B cell (primary cell): ENCODE data around the gene MAP1B. TPM values are rescaled to one million over a fixed set of nuclear protein-coding genes. Genes with fewer than 3 reads are reported as not detected.

Source experiments
- ATAC-seq: fragments of 200-7000 bp; cut with Tn5 transposase; one replicate; pipeline ENCODE4 v1.10.0; 2021; ENCODE audit warnings: low read depth, mild to moderate bottlenecking, moderate number of reproducible peaks, moderate library complexity
- CTCF ChIA-PET: fragments of 350-600 bp; sonication (Branson Sonifier 250); formaldehyde crosslinking; loops from one replicate; lab custom pipeline; 2021; ENCODE audit warnings: antibody characterized with exemption, inconsistent platforms; lab: Charles Lee
- POLR2A ChIA-PET: fragments of 350-600 bp; sonication (Branson Sonifier 250); formaldehyde crosslinking; loops from one replicate; lab custom pipeline; 2021; ENCODE audit warnings: antibody characterized with exemption; lab: Charles Lee
- DNase-seq: peaks from one replicate; pipeline ENCODE4 v3.0.0; 2013
- H2AFZ ChIP-seq: 2 replicates; pipeline ENCODE4 v1.6.1; 2012; ENCODE audit warnings: mild to moderate bottlenecking, low read depth, low read length; ENCODE audit not compliant: insufficient read depth, poor library complexity, severe bottlenecking
- H3K27ac ChIP-seq, 2 donors: 1 replicate in 1 of 2; 2 replicates in 1 of 2; pipeline ENCODE4 v1.5.1; 2012 to 2013; ENCODE audit warnings: low read length in 2 of 2, mild to moderate bottlenecking in 2 of 2, moderate library complexity in 1 of 2
- H3K27me3 ChIP-seq, 4 experiments: fragments of 200-600 bp in 1 of 4; sonication (generic) in 1 of 4; replicated peaks in 1 of 4; 1 replicate in 2 of 4; 2 replicates in 2 of 4; pipeline versions ENCODE4 v1.6.1 to v1.7.0; 2013 to 2016; ENCODE audit warnings: low read length in 3 of 4, mild to moderate bottlenecking in 2 of 4, mixed read lengths in 1 of 4, moderate library complexity in 1 of 4; ENCODE audit not compliant: insufficient read depth in 4 of 4, control insufficient read depth in 3 of 4; ENCODE audit errors: control extremely low read depth in 1 of 4
- H3K36me3 ChIP-seq, 2 experiments: replicated peaks in 1 of 2; 1 replicate in 1 of 2; 2 replicates in 1 of 2; pipeline versions ENCODE4 v1.6.1 to v1.7.1; 2013; ENCODE audit warnings: low read length in 1 of 2; ENCODE audit not compliant: insufficient read depth in 2 of 2, control insufficient read depth in 1 of 2; ENCODE audit errors: control extremely low read depth in 1 of 2, extremely low read depth in 1 of 2
- H3K4me1 ChIP-seq, 2 donors: fragments of 200-600 bp in 1 of 2; sonication (generic) in 1 of 2; 1 replicate in 1 of 2; 2 replicates in 1 of 2; pipeline versions ENCODE4 v1.5.1 to v1.6.1; 2013 to 2017; ENCODE audit warnings: low read length in 2 of 2; ENCODE audit not compliant: control insufficient read depth in 2 of 2, insufficient read depth in 2 of 2
- H3K4me2 ChIP-seq: replicated peaks from 2 replicates; pipeline ENCODE3; 2012; ENCODE audit warnings: mild to moderate bottlenecking, low read depth, low read length; ENCODE audit not compliant: poor library complexity, severe bottlenecking
- H3K4me3 ChIP-seq, 5 experiments: fragments of 200-600 bp in 1 of 5; sonication (generic) in 1 of 5; 1 replicate in 3 of 5; 2 replicates in 2 of 5; pipeline versions ENCODE4 v1.5.1 to v1.7.0; 2011 to 2016; ENCODE audit warnings: low read length in 4 of 5, mild to moderate bottlenecking in 4 of 5, low read depth in 2 of 5, control low read depth in 1 of 5, moderate library complexity in 1 of 5; ENCODE audit not compliant: insufficient read depth in 1 of 5; ENCODE audit errors: control extremely low read depth in 1 of 5, extremely low read depth in 1 of 5
- H3K79me2 ChIP-seq: fragments of 200-600 bp; sonication (generic); one replicate; pipeline ENCODE4 v1.6.0; 2016; ENCODE audit warnings: low read length; ENCODE audit not compliant: control insufficient read depth, insufficient read depth
- H3K9ac ChIP-seq: fragments of 200-600 bp; sonication (generic); 2 replicates; pipeline ENCODE4 v1.6.1; 2017; ENCODE audit warnings: mild to moderate bottlenecking, low read length, moderate library complexity
- H3K9me3 ChIP-seq, 3 donors: one replicate each; pipeline versions ENCODE4 v1.6.1 to v1.7.1; 2013; ENCODE audit warnings: low read length in 2 of 3; ENCODE audit not compliant: control insufficient read depth in 2 of 3, insufficient read depth in 1 of 3; ENCODE audit errors: control extremely low read depth in 1 of 3
- H4K20me1 ChIP-seq: 2 replicates; pipeline ENCODE4 v1.6.0; 2012; ENCODE audit warnings: mild to moderate bottlenecking, low read length; ENCODE audit not compliant: insufficient read depth, control insufficient read depth, poor library complexity, severe bottlenecking
- H3K27ac Mint-ChIP-seq: one replicate; pipeline ENCODE4 v1.8.0; 2021; ENCODE audit warnings: mixed read lengths
- H3K27me3 Mint-ChIP-seq: one replicate; pipeline ENCODE4 v1.8.0; 2021; ENCODE audit warnings: mixed read lengths
- H3K4me1 Mint-ChIP-seq: one replicate; pipeline ENCODE4 v1.8.0; 2021; ENCODE audit warnings: mixed read lengths
- H3K4me3 Mint-ChIP-seq: one replicate; pipeline ENCODE4 v1.8.0; 2021; ENCODE audit warnings: mixed read lengths
- H3K9me3 Mint-ChIP-seq: one replicate; pipeline ENCODE4 v1.8.0; 2022; ENCODE audit warnings: mixed read lengths; ENCODE audit not compliant: insufficient read depth
- EZH2 ChIP-seq: IDR thresholded peaks from 2 replicates; pipeline ENCODE4 v1.6.1; 2012; ENCODE audit warnings: borderline replicate concordance, low read depth, mild to moderate bottlenecking, moderate library complexity, low read length; ENCODE audit not compliant: insufficient read depth, poor library complexity, severe bottlenecking
- WGBS: methylation state at CpG from one replicate; pipeline ENCODE4 v1.1.5; 2013; ENCODE audit warnings: missing lambda C conversion rate; ENCODE audit not compliant: insufficient coverage; 5-methylcytosine and 5-hydroxymethylcytosine counted together
- intact Hi-C: fragments of 100-400 bp; cut with micrococcal nuclease; formaldehyde crosslinking; loops from one replicate; pipeline ENCODE4 v1.10.0; 2022
- polyA plus RNA-seq: library from polyadenylated mRNA; depleted of rRNA; stranded (reverse); fragments of >200 nt; gene quantifications from 2 replicates; pipeline ENCODE4 v1.2.3, GENCODE V29; 2012
- total RNA-seq, 2 donors: library from RNA; stranded (reverse); fragments of 120-200 nt in 1 of 2; gene quantifications; 1 replicate in 1 of 2; 2 replicates in 1 of 2; pipeline versions ENCODE4 v1.2.3 to v1.2.4, GENCODE V29; 2013 to 2022
- TF ChIP-seq, protein P1 (sequence below): fragments of 200-600 bp; IDR thresholded peaks from one replicate; pipeline ENCODE4 v1.8.0; 2022; ENCODE audit warnings: antibody characterized with exemption, mild to moderate bottlenecking

The MAP1B gene
- total and polyA plus RNA-seq, 2 donors (not counting 1 experiment from before 2014, with no cell fraction given), result 0.15 TPM; not detected in 1

DNA sequence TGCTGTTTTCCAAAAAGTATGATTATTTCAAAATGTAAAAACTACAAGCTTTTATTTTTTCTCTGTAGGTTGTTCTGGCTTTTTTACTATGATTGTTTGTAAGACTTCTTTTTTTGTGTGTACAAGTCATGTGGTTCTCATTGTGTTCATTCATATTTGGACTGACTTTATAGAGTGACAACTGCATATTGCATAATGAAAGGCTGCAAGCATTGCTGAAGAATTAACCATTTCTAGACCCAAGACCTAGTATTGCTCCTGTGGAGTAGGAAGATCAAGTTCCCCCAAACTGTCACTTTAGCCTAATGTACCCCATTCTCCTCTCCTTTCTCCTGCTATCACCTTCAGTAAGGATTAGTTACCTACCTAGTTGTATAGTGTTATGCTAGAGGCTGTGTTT lies 10.0 kb downstream of the MAP1B start:
- H3K4me3 Mint-ChIP-seq, result no peak overlapping the region
- Histone ChIP-seq H3K79me2 (no peaks in the 10 kb centered on the region), H4K20me1 (no peaks in the 10 kb centered on the region), H3K27ac (no peak overlapping the region), H2AFZ (no peak overlapping the region), H3K4me2 (no peak overlapping the region), H3K9me3 (peaks cover 0 to 3% (median 0%) of the 10 kb centered on the region in 3 donors), H3K4me1 (no peaks in the 10 kb centered on the region), H3K27me3 (peaks cover 0 to 14% (median 4%) of the 10 kb centered on the region in 4 experiments), H3K36me3 (no peaks in the 10 kb centered on the region), H3K9ac (no peak overlapping the region), H3K4me3 (no peak overlapping the region)
- H3K27ac Mint-ChIP-seq, result no peak overlapping the region
- H3K27me3 Mint-ChIP-seq, result peaks cover 51% of the 10 kb centered on the region
- DNase-seq (no peak), ATAC-seq (no peak)
- CTCF ChIA-PET, result no interaction called here
- no peaks in the 10 kb centered on the region for H3K4me1 Mint-ChIP-seq
- POLR2A ChIA-PET, result no interaction called here
- no peaks in the 10 kb centered on the region for H3K9me3 Mint-ChIP-seq
- TF ChIP-seq EZH2, result no peak
- TF ChIP-seq, protein P1, sequence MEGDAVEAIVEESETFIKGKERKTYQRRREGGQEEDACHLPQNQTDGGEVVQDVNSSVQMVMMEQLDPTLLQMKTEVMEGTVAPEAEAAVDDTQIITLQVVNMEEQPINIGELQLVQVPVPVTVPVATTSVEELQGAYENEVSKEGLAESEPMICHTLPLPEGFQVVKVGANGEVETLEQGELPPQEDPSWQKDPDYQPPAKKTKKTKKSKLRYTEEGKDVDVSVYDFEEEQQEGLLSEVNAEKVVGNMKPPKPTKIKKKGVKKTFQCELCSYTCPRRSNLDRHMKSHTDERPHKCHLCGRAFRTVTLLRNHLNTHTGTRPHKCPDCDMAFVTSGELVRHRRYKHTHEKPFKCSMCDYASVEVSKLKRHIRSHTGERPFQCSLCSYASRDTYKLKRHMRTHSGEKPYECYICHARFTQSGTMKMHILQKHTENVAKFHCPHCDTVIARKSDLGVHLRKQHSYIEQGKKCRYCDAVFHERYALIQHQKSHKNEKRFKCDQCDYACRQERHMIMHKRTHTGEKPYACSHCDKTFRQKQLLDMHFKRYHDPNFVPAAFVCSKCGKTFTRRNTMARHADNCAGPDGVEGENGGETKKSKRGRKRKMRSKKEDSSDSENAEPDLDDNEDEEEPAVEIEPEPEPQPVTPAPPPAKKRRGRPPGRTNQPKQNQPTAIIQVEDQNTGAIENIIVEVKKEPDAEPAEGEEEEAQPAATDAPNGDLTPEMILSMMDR, result no peak
- intact Hi-C loops, result no loop called here

- H3K27me3 Mint-ChIP-seq, result peaks cover 50% of the 10 kb centered on the region
- H3K4me3 Mint-ChIP-seq, result no peak overlapping the region
- no peaks in the 10 kb centered on the region for H3K36me3 ChIP-seq
- no peak overlapping the region for H3K27ac Mint-ChIP-seq
- no peak overlapping the region for H2AFZ ChIP-seq
- ChIA-PET POLR2A (no interaction called here), CTCF (no interaction called here)
- H3K4me1 ChIP-seq, result no peaks in the 10 kb centered on the region
- 89% methylated on average over 5 of the region's 12 CpGs for WGBS
- H3K27me3 ChIP-seq, result peaks cover 0 to 14% (median 6%) of the 10 kb centered on the region in 4 experiments
- no peak overlapping the region for H3K27ac ChIP-seq
- intact Hi-C loops, result no loop called here
- peaks cover 0 to 3% (median 0%) of the 10 kb centered on the region in 3 donors for H3K9me3 ChIP-seq
- no peak overlapping the region for H3K4me3 ChIP-seq
- no peaks in the 10 kb centered on the region for H3K9me3 Mint-ChIP-seq
- no peak overlapping the region for H3K9ac ChIP-seq
- TF ChIP-seq EZH2, result no peak
- TF ChIP-seq, protein P1, result no peak
- no peak for ATAC-seq
- no peaks in the 10 kb centered on the region for H4K20me1 ChIP-seq
- no peak for DNase-seq
- no peaks in the 10 kb centered on the region for H3K4me1 Mint-ChIP-seq
- no peaks in the 10 kb centered on the region for H3K79me2 ChIP-seq
- no peak overlapping the region for H3K4me2 ChIP-seq
Observed at GRCh38 chr5:72121052-72121779, 13.9 kb downstream of the MAP1B start.
